GM23338 (cell line): ENCODE data around the gene KRTAP1-3. TPM values are rescaled to one million over a fixed set of nuclear protein-coding genes. Genes with fewer than 3 reads are reported as not detected.

Source experiments
- ATAC-seq: fragments of 200-7000 bp; cut with Tn5 transposase; 3 replicates; pipeline ENCODE4 v1.9.1; 2020
- DNase-seq: peaks from one replicate; pipeline ENCODE4 v3.0.0-alpha.2; 2015; ENCODE audit warnings: low spot score
- H2AFZ ChIP-seq: fragments of 200-600 bp; sonication (generic); 2 replicates; pipeline ENCODE4 v1.8.0; 2016; ENCODE audit warnings: antibody characterized with exemption, mild to moderate bottlenecking, moderate library complexity
- H3F3A ChIP-seq: fragments of 200-600 bp; sonication (generic); replicated peaks from 2 replicates; pipeline ENCODE4 v1.8.0; 2017; ENCODE audit warnings: antibody characterized with exemption, mixed run types, low read depth
- H3K27ac ChIP-seq: fragments of 200-600 bp; sonication (generic); 2 replicates; pipeline ENCODE4 v1.6.1; 2016; ENCODE audit warnings: low read depth
- H3K27me3 ChIP-seq: fragments of 200-600 bp; sonication (generic); 2 replicates; pipeline ENCODE4 v1.8.0; 2016; ENCODE audit warnings: mild to moderate bottlenecking, mixed run types, moderate library complexity; ENCODE audit not compliant: insufficient read depth
- H3K36me3 ChIP-seq: fragments of 200-600 bp; sonication (generic); 2 replicates; pipeline ENCODE4 v1.8.0; 2016; ENCODE audit warnings: mild to moderate bottlenecking; ENCODE audit not compliant: insufficient read depth
- H3K4me1 ChIP-seq: fragments of 200-600 bp; sonication (generic); 2 replicates; pipeline ENCODE4 v1.8.0; 2016; ENCODE audit warnings: mild to moderate bottlenecking, moderate library complexity; ENCODE audit not compliant: insufficient read depth
- H3K4me2 ChIP-seq: fragments of 200-600 bp; sonication (generic); 2 replicates; pipeline ENCODE4 v1.7.1; 2017; ENCODE audit warnings: mixed run types
- H3K4me3 ChIP-seq: fragments of 200-600 bp; sonication (generic); 2 replicates; pipeline ENCODE4 v1.6.1; 2016; ENCODE audit warnings: mixed run types
- H3K79me2 ChIP-seq: fragments of 200-600 bp; sonication (generic); replicated peaks from 2 replicates; pipeline ENCODE4 v1.8.0; 2017; ENCODE audit warnings: mild to moderate bottlenecking; ENCODE audit not compliant: insufficient read depth
- H3K9me2 ChIP-seq: fragments of 200-600 bp; sonication (generic); 2 replicates; pipeline ENCODE4 v1.8.0; 2017; ENCODE audit not compliant: insufficient read depth
- H4K20me1 ChIP-seq: fragments of 200-600 bp; sonication (generic); replicated peaks from 2 replicates; pipeline ENCODE4 v1.8.0; 2017; ENCODE audit warnings: mild to moderate bottlenecking; ENCODE audit not compliant: insufficient read depth
- H3K27ac Mint-ChIP-seq: 2 replicates; pipeline ENCODE4 v1.8.0; 2020; ENCODE audit warnings: inconsistent platforms, mild to moderate bottlenecking, moderate library complexity, mixed read lengths
- H3K27me3 Mint-ChIP-seq: 3 replicates; pipeline ENCODE4 v1.8.0; 2022; ENCODE audit warnings: low read depth, mild to moderate bottlenecking, moderate library complexity, mixed read lengths, inconsistent platforms; ENCODE audit not compliant: insufficient read depth, poor library complexity
- H3K36me3 Mint-ChIP-seq: 3 replicates; pipeline ENCODE4 v1.8.0; 2021; ENCODE audit warnings: low read depth, mild to moderate bottlenecking, inconsistent platforms, moderate library complexity, mixed read lengths
- H3K4me1 Mint-ChIP-seq: 3 replicates; pipeline ENCODE4 v1.8.0; 2020; ENCODE audit warnings: mild to moderate bottlenecking, inconsistent platforms, mixed read lengths
- H3K4me3 Mint-ChIP-seq: 3 replicates; pipeline ENCODE4 v1.8.0; 2021; ENCODE audit warnings: moderate library complexity, mild to moderate bottlenecking, inconsistent platforms, mixed read lengths
- H3K9me3 Mint-ChIP-seq: 3 replicates; pipeline ENCODE4 v1.8.0; 2020; ENCODE audit warnings: moderate library complexity, mild to moderate bottlenecking, inconsistent platforms, mixed read lengths
- CREB1 ChIP-seq: fragments of 250-450 bp; sonication (Bioruptor Pico); IDR thresholded peaks from 2 replicates; pipeline ENCODE4 v1.5.0; 2020; ENCODE audit warnings: low read depth, mild to moderate bottlenecking, moderate library complexity
- EZH2 ChIP-seq: fragments of 200-600 bp; sonication (generic); IDR thresholded peaks from one replicate; pipeline ENCODE4 v1.8.0; 2017; ENCODE audit warnings: antibody characterized with exemption, mild to moderate bottlenecking, low read depth; ENCODE audit not compliant: unreplicated experiment
- EZH2phosphoT487 ChIP-seq: fragments of 200-600 bp; sonication (generic); IDR thresholded peaks from one replicate; pipeline ENCODE4 v1.8.1; 2018; ENCODE audit warnings: antibody characterized with exemption; ENCODE audit not compliant: unreplicated experiment
- JUNB ChIP-seq: IDR thresholded peaks from one replicate; pipeline ENCODE4 v1.6.1; 2016; ENCODE audit warnings: antibody characterized with exemption; ENCODE audit not compliant: unreplicated experiment
- NANOG ChIP-seq: IDR thresholded peaks from 2 replicates; pipeline ENCODE4 v1.6.1; 2016; ENCODE audit warnings: antibody characterized with exemption, borderline replicate concordance
- POLR2AphosphoS5 ChIP-seq: IDR thresholded peaks from 2 replicates; pipeline ENCODE4 v1.6.1; 2016; ENCODE audit warnings: antibody characterized with exemption, low read depth
- STAT1 ChIP-seq: IDR thresholded peaks from one replicate; pipeline ENCODE4 v1.6.1; 2016; ENCODE audit warnings: antibody characterized with exemption; ENCODE audit not compliant: unreplicated experiment
- ZNF114 ChIP-seq: fragments of 250-450 bp; sonication (Bioruptor Pico); IDR thresholded peaks from 2 replicates; pipeline ENCODE4 v1.5.0; 2020; ENCODE audit warnings: mild to moderate bottlenecking, moderate library complexity
- ZNF331 ChIP-seq: fragments of 250-450 bp; sonication (Bioruptor Pico); IDR thresholded peaks from 2 replicates; pipeline ENCODE4 v1.5.0; 2020; ENCODE audit warnings: low read depth, mild to moderate bottlenecking, moderate library complexity
- polyA plus RNA-seq: library from polyadenylated mRNA; unstranded; fragments of >200 nt; fragmentation: Nextera tagmentation; extraction: Ambion mirVana; gene quantifications from 2 replicates; pipeline ENCODE4 v1.2.1, GENCODE V29; 2016
- total RNA-seq: library from RNA; depleted of rRNA; stranded (reverse); fragments of >200 nt; shearing (Covaris generic); gene quantifications from 2 replicates; pipeline ENCODE4 v1.2.3, GENCODE V29; 2014
- TF ChIP-seq, protein P1 (sequence below), 2 experiments: fragments of 200-600 bp in 1 of 2; sonication (generic) in 1 of 2; conservative IDR thresholded peaks; 2 replicates each; pipeline versions ENCODE4 v1.5.1 to v1.6.1; 2016 to 2017; ENCODE audit warnings: antibody characterized with exemption in 2 of 2, low read depth in 2 of 2, mild to moderate bottlenecking in 2 of 2, moderate library complexity in 1 of 2
- TF ChIP-seq, protein P2 (sequence below): IDR thresholded peaks from one replicate; pipeline ENCODE4 v1.6.1; 2018; ENCODE audit warnings: antibody characterized with exemption; ENCODE audit not compliant: unreplicated experiment
- TF ChIP-seq, protein P3 (sequence below): fragments of 250-450 bp; sonication (Bioruptor Pico); IDR thresholded peaks from 2 replicates; pipeline ENCODE4 v1.5.0; 2020; ENCODE audit warnings: mild to moderate bottlenecking, moderate library complexity
- TF ChIP-seq, protein P4 (sequence below): IDR thresholded peaks from 2 replicates; pipeline ENCODE4 v1.6.1; 2016; ENCODE audit warnings: antibody characterized with exemption

KRTAP1-3 gene
- total and polyA plus RNA-seq, 2 experiments from 2014 or later, result not detected

DNA sequence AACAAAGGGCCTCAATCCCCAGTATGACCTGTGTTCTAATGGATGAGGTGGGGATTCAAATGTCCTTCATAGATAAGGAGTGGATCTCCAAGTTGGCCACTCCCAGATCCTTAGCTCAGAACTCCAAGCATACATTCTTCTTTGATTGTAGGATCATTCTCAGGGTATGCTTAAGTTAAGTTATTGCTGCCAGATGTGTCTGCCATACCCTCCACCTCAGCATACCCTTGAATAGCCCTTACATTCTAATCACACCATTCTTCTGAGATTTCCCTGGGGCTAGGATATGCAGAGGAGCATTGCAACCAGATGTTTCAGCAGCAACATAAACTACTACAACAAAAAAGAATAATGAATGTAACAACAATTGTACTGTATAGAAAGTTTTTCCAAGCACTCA lies 32.6 kb upstream of the KRTAP1-3 start:
- H3K36me3 ChIP-seq, result no peaks in the 10 kb centered on the region

More for the DNA sequence above, 32.6 kb upstream of the KRTAP1-3 start:
- TF ChIP-seq ZNF331 (no peak), ZNF114 (CRISPR knock-in tag) (no peak), CREB1 (CRISPR knock-in tag) (no peak), NANOG (no peak), EZH2 (no peak), JUNB (no peak), POLR2AphosphoS5 (no peak), STAT1 (no peak), EZH2phosphoT487 (no peak)
- TF ChIP-seq, protein P1, sequence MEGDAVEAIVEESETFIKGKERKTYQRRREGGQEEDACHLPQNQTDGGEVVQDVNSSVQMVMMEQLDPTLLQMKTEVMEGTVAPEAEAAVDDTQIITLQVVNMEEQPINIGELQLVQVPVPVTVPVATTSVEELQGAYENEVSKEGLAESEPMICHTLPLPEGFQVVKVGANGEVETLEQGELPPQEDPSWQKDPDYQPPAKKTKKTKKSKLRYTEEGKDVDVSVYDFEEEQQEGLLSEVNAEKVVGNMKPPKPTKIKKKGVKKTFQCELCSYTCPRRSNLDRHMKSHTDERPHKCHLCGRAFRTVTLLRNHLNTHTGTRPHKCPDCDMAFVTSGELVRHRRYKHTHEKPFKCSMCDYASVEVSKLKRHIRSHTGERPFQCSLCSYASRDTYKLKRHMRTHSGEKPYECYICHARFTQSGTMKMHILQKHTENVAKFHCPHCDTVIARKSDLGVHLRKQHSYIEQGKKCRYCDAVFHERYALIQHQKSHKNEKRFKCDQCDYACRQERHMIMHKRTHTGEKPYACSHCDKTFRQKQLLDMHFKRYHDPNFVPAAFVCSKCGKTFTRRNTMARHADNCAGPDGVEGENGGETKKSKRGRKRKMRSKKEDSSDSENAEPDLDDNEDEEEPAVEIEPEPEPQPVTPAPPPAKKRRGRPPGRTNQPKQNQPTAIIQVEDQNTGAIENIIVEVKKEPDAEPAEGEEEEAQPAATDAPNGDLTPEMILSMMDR (conservative IDR thresholded peaks at IDR 0.05; ENCODE audit: low read depth in 2 of 2), result no peak
- TF ChIP-seq, protein P2, sequence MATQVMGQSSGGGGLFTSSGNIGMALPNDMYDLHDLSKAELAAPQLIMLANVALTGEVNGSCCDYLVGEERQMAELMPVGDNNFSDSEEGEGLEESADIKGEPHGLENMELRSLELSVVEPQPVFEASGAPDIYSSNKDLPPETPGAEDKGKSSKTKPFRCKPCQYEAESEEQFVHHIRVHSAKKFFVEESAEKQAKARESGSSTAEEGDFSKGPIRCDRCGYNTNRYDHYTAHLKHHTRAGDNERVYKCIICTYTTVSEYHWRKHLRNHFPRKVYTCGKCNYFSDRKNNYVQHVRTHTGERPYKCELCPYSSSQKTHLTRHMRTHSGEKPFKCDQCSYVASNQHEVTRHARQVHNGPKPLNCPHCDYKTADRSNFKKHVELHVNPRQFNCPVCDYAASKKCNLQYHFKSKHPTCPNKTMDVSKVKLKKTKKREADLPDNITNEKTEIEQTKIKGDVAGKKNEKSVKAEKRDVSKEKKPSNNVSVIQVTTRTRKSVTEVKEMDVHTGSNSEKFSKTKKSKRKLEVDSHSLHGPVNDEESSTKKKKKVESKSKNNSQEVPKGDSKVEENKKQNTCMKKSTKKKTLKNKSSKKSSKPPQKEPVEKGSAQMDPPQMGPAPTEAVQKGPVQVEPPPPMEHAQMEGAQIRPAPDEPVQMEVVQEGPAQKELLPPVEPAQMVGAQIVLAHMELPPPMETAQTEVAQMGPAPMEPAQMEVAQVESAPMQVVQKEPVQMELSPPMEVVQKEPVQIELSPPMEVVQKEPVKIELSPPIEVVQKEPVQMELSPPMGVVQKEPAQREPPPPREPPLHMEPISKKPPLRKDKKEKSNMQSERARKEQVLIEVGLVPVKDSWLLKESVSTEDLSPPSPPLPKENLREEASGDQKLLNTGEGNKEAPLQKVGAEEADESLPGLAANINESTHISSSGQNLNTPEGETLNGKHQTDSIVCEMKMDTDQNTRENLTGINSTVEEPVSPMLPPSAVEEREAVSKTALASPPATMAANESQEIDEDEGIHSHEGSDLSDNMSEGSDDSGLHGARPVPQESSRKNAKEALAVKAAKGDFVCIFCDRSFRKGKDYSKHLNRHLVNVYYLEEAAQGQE, result no peak
- TF ChIP-seq, protein P3, sequence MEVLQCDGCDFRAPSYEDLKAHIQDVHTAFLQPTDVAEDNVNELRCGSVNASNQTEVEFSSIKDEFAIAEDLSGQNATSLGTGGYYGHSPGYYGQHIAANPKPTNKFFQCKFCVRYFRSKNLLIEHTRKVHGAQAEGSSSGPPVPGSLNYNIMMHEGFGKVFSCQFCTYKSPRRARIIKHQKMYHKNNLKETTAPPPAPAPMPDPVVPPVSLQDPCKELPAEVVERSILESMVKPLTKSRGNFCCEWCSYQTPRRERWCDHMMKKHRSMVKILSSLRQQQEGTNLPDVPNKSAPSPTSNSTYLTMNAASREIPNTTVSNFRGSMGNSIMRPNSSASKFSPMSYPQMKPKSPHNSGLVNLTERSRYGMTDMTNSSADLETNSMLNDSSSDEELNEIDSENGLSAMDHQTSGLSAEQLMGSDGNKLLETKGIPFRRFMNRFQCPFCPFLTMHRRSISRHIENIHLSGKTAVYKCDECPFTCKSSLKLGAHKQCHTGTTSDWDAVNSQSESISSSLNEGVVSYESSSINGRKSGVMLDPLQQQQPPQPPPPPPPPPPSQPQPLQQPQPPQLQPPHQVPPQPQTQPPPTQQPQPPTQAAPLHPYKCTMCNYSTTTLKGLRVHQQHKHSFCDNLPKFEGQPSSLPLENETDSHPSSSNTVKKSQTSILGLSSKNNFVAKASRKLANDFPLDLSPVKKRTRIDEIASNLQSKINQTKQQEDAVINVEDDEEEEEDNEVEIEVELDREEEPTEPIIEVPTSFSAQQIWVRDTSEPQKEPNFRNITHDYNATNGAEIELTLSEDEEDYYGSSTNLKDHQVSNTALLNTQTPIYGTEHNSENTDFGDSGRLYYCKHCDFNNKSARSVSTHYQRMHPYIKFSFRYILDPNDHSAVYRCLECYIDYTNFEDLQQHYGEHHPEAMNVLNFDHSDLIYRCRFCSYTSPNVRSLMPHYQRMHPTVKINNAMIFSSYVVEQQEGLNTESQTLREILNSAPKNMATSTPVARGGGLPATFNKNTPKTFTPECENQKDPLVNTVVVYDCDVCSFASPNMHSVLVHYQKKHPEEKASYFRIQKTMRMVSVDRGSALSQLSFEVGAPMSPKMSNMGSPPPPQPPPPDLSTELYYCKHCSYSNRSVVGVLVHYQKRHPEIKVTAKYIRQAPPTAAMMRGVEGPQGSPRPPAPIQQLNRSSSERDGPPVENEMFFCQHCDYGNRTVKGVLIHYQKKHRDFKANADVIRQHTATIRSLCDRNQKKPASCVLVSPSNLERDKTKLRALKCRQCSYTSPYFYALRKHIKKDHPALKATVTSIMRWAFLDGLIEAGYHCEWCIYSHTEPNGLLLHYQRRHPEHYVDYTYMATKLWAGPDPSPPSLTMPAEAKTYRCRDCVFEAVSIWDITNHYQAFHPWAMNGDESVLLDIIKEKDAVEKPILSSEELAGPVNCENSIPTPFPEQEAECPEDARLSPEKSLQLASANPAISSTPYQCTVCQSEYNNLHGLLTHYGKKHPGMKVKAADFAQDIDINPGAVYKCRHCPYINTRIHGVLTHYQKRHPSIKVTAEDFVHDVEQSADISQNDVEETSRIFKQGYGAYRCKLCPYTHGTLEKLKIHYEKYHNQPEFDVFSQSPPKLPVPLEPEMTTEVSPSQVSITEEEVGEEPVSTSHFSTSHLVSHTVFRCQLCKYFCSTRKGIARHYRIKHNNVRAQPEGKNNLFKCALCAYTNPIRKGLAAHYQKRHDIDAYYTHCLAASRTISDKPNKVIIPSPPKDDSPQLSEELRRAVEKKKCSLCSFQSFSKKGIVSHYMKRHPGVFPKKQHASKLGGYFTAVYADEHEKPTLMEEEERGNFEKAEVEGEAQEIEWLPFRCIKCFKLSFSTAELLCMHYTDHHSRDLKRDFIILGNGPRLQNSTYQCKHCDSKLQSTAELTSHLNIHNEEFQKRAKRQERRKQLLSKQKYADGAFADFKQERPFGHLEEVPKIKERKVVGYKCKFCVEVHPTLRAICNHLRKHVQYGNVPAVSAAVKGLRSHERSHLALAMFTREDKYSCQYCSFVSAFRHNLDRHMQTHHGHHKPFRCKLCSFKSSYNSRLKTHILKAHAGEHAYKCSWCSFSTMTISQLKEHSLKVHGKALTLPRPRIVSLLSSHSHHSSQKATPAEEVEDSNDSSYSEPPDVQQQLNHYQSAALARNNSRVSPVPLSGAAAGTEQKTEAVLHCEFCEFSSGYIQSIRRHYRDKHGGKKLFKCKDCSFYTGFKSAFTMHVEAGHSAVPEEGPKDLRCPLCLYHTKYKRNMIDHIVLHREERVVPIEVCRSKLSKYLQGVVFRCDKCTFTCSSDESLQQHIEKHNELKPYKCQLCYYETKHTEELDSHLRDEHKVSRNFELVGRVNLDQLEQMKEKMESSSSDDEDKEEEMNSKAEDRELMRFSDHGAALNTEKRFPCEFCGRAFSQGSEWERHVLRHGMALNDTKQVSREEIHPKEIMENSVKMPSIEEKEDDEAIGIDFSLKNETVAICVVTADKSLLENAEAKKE (CRISPR knock-in tag), result no peak
- TF ChIP-seq, protein P4, sequence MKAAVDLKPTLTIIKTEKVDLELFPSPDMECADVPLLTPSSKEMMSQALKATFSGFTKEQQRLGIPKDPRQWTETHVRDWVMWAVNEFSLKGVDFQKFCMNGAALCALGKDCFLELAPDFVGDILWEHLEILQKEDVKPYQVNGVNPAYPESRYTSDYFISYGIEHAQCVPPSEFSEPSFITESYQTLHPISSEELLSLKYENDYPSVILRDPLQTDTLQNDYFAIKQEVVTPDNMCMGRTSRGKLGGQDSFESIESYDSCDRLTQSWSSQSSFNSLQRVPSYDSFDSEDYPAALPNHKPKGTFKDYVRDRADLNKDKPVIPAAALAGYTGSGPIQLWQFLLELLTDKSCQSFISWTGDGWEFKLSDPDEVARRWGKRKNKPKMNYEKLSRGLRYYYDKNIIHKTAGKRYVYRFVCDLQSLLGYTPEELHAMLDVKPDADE, result no peak
- H3K27me3 ChIP-seq, result no peaks in the 10 kb centered on the region
- H3K4me3 ChIP-seq, result no peak overlapping the region
- Mint-ChIP-seq H3K36me3 (no peaks in the 10 kb centered on the region), H3K4me1 (no peaks in the 10 kb centered on the region), H3K27me3 (no peaks in the 10 kb centered on the region), H3K9me3 (no peaks in the 10 kb centered on the region), H3K27ac (no peak overlapping the region), H3K4me3 (no peak overlapping the region)
- H3F3A ChIP-seq, result no peaks in the 10 kb centered on the region
- H3K27ac ChIP-seq, result no peak overlapping the region
- H3K79me2 ChIP-seq, result no peaks in the 10 kb centered on the region
- DNase-seq (no peak), ATAC-seq (no peak)
- H3K9me2 ChIP-seq, result no peaks in the 10 kb centered on the region; the same call in none of the 2 replicates
- no peaks in the 10 kb centered on the region for H4K20me1 ChIP-seq
- no peak overlapping the region for H3K4me2 ChIP-seq
- no peaks in the 10 kb centered on the region for H3K4me1 ChIP-seq
- H2AFZ ChIP-seq, result no peak overlapping the region
